Chondrocyte (in vitro differentiated cells): ENCODE data around the gene URAD. TPM values are rescaled to one million over a fixed set of nuclear protein-coding genes. Genes with fewer than 3 reads are reported as not detected.

ENCODE experiments used
- DNase-seq: peaks from one replicate; pipeline ENCODE4 v3.0.0; 2021; ENCODE audit warnings: mixed read lengths, low spot score
- H3K27ac Mint-ChIP-seq: one replicate; pipeline ENCODE4 v1.8.0; 2021; ENCODE audit warnings: mild to moderate bottlenecking, moderate library complexity, mixed read lengths; ENCODE audit not compliant: unreplicated experiment
- H3K27me3 Mint-ChIP-seq: 2 replicates; pipeline ENCODE4 v1.8.0; 2021; ENCODE audit warnings: low read depth, mixed read lengths
- H3K36me3 Mint-ChIP-seq: 2 replicates; pipeline ENCODE4 v1.8.0; 2021; ENCODE audit warnings: low read depth, mixed read lengths
- H3K4me1 Mint-ChIP-seq: 2 replicates; pipeline ENCODE4 v1.8.0; 2021; ENCODE audit warnings: low read depth, mild to moderate bottlenecking, mixed read lengths
- H3K4me3 Mint-ChIP-seq: one replicate; pipeline ENCODE4 v1.8.0; 2021; ENCODE audit warnings: mild to moderate bottlenecking, moderate library complexity, mixed read lengths; ENCODE audit not compliant: unreplicated experiment
- H3K9me3 Mint-ChIP-seq: 2 replicates; pipeline ENCODE4 v1.8.0; 2021; ENCODE audit warnings: low read depth, mixed read lengths
- total RNA-seq: library from RNA; stranded (reverse); gene quantifications from 3 replicates; pipeline ENCODE4 v1.2.1, GENCODE V29; 2021
- TF ChIP-seq, protein P1 (sequence below): fragments of 200-600 bp; sonication (generic); IDR thresholded peaks from 2 replicates; pipeline ENCODE4 v1.5.0; 2021; ENCODE audit warnings: antibody characterized with exemption, mild to moderate bottlenecking, moderate library complexity

URAD gene
- total RNA-seq, 1 donor from 2014 or later = not detected

DNA sequence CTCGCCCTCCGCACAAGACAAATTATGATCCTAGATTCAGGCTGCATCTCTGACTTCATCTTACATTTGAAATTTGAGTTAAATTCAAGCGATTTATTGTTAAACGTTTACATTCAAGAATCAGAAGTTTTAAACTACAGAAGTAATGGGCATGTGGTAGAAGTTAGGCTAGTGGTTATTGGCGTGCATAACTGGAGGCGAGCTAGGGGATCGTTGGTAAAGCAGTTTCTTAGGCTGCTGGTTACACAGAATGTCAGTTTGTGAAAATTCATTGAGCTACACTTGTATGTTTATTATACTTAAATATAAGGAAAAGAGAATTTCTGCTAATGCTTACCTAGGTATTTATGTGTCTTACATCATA is 18.6 kb downstream of the URAD start:
- peaks cover 14% of the 10 kb centered on the region for H3K4me1 Mint-ChIP-seq
- H3K4me3 Mint-ChIP-seq = no peak overlapping the region
- H3K36me3 Mint-ChIP-seq = no peaks in the 10 kb centered on the region
- no peak for DNase-seq
- TF ChIP-seq, protein P1, sequence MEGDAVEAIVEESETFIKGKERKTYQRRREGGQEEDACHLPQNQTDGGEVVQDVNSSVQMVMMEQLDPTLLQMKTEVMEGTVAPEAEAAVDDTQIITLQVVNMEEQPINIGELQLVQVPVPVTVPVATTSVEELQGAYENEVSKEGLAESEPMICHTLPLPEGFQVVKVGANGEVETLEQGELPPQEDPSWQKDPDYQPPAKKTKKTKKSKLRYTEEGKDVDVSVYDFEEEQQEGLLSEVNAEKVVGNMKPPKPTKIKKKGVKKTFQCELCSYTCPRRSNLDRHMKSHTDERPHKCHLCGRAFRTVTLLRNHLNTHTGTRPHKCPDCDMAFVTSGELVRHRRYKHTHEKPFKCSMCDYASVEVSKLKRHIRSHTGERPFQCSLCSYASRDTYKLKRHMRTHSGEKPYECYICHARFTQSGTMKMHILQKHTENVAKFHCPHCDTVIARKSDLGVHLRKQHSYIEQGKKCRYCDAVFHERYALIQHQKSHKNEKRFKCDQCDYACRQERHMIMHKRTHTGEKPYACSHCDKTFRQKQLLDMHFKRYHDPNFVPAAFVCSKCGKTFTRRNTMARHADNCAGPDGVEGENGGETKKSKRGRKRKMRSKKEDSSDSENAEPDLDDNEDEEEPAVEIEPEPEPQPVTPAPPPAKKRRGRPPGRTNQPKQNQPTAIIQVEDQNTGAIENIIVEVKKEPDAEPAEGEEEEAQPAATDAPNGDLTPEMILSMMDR = no peak
- no peaks in the 10 kb centered on the region for H3K9me3 Mint-ChIP-seq
- H3K27ac Mint-ChIP-seq = no peak overlapping the region
- peaks cover 84% of the 10 kb centered on the region for H3K27me3 Mint-ChIP-seq

DNA sequence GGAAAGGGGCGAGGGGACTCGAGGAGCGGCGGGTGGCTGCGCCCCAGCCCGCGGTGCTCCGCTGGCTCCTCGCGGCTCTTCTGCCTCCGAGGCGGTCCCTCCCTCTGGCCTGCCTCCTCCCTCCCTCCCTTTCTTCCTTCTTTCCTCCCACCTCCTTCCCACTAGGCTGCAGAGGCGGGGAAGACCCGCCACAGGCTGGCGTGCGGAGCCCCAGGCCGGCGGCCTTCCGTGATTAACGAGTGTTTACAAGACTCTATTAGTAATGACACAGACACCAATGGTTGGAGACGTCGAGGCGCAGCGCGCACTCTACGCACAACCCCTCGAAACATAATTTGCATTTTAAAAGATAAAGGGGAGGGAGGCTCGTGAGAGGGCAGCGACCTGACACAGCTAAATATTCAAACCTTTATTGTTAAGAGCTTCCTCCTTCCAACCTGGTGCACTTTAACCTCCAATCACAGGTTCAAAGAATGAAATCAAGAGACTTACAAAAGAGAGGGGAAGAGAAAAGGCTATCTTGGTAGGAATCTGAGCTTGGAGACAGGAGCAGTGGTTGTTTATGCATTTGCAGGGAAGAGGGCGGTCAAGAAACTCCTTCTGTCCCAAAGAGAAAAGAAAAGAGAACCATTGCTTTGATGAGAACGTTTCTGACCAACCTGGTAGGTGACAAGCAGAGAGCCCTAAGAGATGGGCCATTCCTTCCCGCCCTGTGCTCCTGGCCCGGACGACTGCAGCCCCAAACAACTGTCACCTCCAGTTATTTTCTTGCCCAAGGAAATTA is 19.2 kb downstream of the URAD start, which contains the start of gene CDX2:
Gene CDX2, minus strand, starts transcription at position 234 of the 784 bp plus-strand sequence. CDS start 309 bp downstream, outside the sequence.
- Mint-ChIP-seq H3K4me1 (peaks cover 14% of the 10 kb centered on the region), H3K36me3 (no peaks in the 10 kb centered on the region), H3K9me3 (no peaks in the 10 kb centered on the region), H3K27me3 (peaks cover 83% of the 10 kb centered on the region), H3K27ac (no peak within 1 kb of the TSS), H3K4me3 (no peak within 1 kb of the TSS)
- TF ChIP-seq, protein P1 = no peak
- no peak for DNase-seq

DNA sequence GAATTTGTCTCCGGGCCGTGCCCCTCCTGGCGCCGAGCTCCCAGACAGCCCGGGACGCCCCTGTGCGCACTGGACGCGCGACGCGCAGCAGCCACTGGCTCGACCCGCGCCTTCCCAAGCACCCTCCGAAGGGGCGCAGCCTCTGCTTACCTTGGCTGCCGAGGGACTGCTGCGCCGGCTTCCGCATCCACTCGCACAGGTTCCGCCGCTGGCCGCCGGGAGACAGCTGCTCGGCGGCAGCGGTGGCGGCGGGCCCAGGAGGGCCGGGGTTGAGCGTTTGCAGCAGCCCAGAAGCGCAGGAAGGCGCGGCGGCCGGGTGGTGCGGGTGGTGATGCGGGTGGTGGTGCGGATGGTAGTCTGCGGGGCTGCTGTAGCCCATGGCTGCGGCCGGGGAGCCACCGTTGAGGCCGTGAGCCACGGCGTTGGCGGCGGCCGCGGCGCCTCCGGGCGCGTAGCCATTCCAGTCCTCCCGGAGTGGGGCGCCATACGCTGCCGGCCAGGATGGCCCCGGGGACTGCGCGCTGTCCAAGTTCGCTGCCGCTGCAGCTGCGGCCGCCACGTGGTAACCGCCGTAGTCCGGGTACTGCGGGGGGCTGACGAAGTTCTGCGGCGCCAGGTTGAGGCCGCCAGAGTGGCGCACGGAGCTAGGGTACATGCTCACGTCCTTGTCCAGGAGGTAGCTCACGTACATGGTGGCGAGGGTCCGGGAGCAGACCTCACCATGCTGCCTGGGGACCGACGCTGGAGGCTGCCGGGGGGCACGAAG is 20.0 kb downstream of the URAD start:
- Mint-ChIP-seq H3K36me3 (no peaks in the 10 kb centered on the region), H3K27me3 (peaks cover 81% of the 10 kb centered on the region), H3K27ac (no peak overlapping the region), H3K4me1 (peaks cover 14% of the 10 kb centered on the region), H3K9me3 (no peaks in the 10 kb centered on the region), H3K4me3 (no peak overlapping the region)
- TF ChIP-seq, protein P1 = no peak
- peak; percentile 86 for DNase-seq

DNA sequence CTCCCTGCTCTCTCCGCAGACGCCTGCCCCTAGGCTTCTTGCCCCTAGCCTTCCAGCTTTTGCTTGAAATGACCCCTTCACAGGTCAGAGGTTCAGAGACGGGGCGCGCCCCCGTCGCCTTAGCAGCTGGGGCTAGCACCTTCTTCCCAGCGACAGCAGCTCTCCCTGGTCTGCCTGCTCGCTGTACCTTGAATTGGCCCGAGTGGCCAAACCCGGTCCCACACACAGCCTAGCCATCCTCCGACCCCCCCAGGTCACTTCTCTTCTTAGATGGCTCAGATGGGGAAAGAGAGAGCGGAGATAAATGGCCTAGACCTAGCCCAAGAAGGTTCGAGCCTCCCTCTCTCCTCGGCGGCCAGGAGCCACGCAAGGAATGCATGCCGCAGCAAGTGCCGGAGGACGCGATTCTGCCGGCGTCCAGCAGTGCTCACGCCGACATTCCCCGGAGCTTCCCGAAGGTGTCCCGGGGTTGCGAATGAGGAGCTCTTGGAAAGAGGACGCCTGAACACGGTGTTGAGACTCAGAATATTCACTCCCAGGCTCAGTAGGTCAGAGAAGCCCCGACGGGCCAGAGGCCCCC is 20.7 kb downstream of the URAD start:
- H3K4me3 Mint-ChIP-seq = peak overlapping the region; percentile 19
- no peak for DNase-seq
- H3K36me3 Mint-ChIP-seq = no peaks in the 10 kb centered on the region
- H3K27me3 Mint-ChIP-seq = peaks cover 81% of the 10 kb centered on the region
- TF ChIP-seq, protein P1 = no peak
- no peak overlapping the region for H3K27ac Mint-ChIP-seq
- H3K4me1 Mint-ChIP-seq = peaks cover 14% of the 10 kb centered on the region
- H3K9me3 Mint-ChIP-seq = no peaks in the 10 kb centered on the region

DNA sequence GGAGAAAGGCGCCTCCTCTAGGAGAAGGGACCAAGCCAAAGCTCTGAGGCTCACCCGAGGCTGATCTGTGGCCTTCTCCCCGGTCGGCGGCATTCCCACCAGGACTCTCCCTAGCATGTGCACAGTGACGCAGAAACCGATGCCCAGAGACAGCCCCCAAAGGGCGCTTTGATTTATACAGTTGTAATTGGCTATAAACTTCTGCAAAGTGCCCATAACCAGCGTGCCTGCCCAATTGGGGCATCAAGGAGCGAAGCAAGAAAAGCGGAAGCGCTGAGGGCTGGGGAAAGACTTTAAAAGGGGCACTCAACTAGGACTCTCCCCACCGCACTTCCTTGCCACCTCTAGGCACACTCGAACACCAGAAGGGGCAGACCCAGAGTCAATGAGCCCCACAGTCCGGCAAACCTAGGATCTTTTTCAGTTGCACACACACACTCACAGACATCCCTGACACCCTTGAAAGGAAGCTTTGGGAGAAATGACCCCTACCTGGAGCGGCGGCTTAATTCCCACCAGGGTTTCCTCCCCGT is 21.2 kb downstream of the URAD start:
- Mint-ChIP-seq H3K4me1 (peaks cover 14% of the 10 kb centered on the region), H3K9me3 (no peaks in the 10 kb centered on the region), H3K4me3 (no peak overlapping the region), H3K27ac (no peak overlapping the region), H3K36me3 (no peaks in the 10 kb centered on the region), H3K27me3 (peaks cover 80% of the 10 kb centered on the region)
- no peak for DNase-seq
- TF ChIP-seq, protein P1 = no peak
